Measurements from ENCODE around the gene DNAAF8. TPM values are rescaled to one million over a fixed set of nuclear protein-coding genes. Genes with fewer than 3 reads are reported as not detected.

The DNAAF8 gene
- polyA plus RNA-seq, 1 donor from 2014 or later = 3.4 TPM

DNA sequence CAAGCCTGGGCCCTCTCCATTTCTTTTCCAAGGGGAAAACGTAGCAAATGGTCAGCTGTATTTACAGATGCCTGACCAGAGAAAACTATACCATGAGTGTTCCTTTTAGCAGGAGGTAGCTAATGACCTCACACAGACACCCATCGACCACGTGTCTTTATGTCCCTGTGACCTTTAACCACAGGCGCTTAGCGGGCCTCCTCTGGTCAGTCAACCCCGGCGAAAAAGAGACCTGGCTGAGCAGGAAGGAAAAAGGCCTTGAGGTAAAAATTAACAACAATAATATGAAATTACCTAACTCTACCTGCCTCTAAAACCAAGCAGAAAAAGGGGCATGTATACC, 31.9 kb upstream of the DNAAF8 start:
- H3K4me3 ChIP-seq (ENCODE audit: low read length) = no peak overlapping the region
- H3K4me2 ChIP-seq (ENCODE audit: low read length) = no peak overlapping the region
- no peaks in the 10 kb centered on the region for H3K27me3 ChIP-seq (ENCODE audit: insufficient read depth, low read depth, low read length)
- no peaks in the 10 kb centered on the region for H3F3A ChIP-seq (ENCODE audit: insufficient read depth, low read length, poor library complexity, severe bottlenecking)
- no peaks in the 10 kb centered on the region for H4K20me1 ChIP-seq (ENCODE audit: insufficient read depth)
- H3K79me2 ChIP-seq (replicated peaks; ENCODE audit: insufficient read depth, low read length) = no peaks in the 10 kb centered on the region
- no peak overlapping the region for H3K9ac ChIP-seq (ENCODE audit: low read length)
- H3K27ac ChIP-seq (ENCODE audit: low read length) = no peak overlapping the region
- H2AFZ ChIP-seq (ENCODE audit: low read depth, low read length) = no peak overlapping the region
- no peak for TF ChIP-seq TAF1 (IDR thresholded peaks at IDR 0.05; ENCODE audit: low read depth)
- no peaks in the 10 kb centered on the region for H3K36me3 ChIP-seq (ENCODE audit: insufficient read depth, low read length)
- no peaks in the 10 kb centered on the region for H3K9me3 ChIP-seq (ENCODE audit: low read length)
- H3K9me2 ChIP-seq (ENCODE audit: insufficient read depth, low read length) = no peaks in the 10 kb centered on the region

DNA sequence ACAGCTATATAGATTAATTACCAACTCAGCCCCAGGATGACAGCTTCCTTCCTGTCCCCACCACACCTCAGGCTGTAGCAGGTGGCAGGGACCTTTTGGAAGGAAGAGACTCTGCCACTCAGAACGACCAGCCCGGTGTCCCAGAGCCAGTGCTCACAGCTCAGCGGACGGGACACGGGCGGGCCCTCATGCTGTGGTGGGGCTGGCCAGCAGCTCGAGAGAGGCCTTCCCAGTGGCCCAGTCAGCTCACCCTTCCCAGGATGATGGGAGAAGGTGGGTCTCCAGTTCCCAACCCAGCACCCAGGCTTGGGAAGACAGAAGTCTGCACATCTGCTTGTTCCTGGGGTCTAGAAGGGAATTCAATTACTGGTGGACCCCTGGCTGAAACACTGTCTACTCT, 30.4 kb upstream of the DNAAF8 start:
- H4K20me1 ChIP-seq (ENCODE audit: insufficient read depth) = no peaks in the 10 kb centered on the region
- H3F3A ChIP-seq (ENCODE audit: insufficient read depth, low read length, poor library complexity, severe bottlenecking) = no peaks in the 10 kb centered on the region
- TF ChIP-seq EZH2 (IDR thresholded peaks at IDR 0.05; ENCODE audit: borderline replicate concordance, insufficient read depth, low read length, poor library complexity, severe bottlenecking) = no peak
- TF ChIP-seq TAF1 (IDR thresholded peaks at IDR 0.05; ENCODE audit: low read depth) = no peak
- TF ChIP-seq POLR2AphosphoS5 (IDR thresholded peaks at IDR 0.05) = no peak
- TF ChIP-seq CTCF (IDR thresholded peaks at IDR 0.05; ENCODE audit: poor library complexity, severe bottlenecking) = no peak
- no peak for TF ChIP-seq EP300 (conservative IDR thresholded peaks at IDR 0.05; ENCODE audit: poor library complexity, severe bottlenecking)
- TF ChIP-seq, protein P1, sequence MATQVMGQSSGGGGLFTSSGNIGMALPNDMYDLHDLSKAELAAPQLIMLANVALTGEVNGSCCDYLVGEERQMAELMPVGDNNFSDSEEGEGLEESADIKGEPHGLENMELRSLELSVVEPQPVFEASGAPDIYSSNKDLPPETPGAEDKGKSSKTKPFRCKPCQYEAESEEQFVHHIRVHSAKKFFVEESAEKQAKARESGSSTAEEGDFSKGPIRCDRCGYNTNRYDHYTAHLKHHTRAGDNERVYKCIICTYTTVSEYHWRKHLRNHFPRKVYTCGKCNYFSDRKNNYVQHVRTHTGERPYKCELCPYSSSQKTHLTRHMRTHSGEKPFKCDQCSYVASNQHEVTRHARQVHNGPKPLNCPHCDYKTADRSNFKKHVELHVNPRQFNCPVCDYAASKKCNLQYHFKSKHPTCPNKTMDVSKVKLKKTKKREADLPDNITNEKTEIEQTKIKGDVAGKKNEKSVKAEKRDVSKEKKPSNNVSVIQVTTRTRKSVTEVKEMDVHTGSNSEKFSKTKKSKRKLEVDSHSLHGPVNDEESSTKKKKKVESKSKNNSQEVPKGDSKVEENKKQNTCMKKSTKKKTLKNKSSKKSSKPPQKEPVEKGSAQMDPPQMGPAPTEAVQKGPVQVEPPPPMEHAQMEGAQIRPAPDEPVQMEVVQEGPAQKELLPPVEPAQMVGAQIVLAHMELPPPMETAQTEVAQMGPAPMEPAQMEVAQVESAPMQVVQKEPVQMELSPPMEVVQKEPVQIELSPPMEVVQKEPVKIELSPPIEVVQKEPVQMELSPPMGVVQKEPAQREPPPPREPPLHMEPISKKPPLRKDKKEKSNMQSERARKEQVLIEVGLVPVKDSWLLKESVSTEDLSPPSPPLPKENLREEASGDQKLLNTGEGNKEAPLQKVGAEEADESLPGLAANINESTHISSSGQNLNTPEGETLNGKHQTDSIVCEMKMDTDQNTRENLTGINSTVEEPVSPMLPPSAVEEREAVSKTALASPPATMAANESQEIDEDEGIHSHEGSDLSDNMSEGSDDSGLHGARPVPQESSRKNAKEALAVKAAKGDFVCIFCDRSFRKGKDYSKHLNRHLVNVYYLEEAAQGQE (IDR thresholded peaks at IDR 0.05; ENCODE audit: borderline replicate concordance) = no peak
- TF ChIP-seq SMC3 (conservative IDR thresholded peaks at IDR 0.05; ENCODE audit: poor library complexity) = no peak
- TF ChIP-seq RAD21 (conservative IDR thresholded peaks at IDR 0.05) = no peak
- no peak for TF ChIP-seq MXI1 (conservative IDR thresholded peaks at IDR 0.05; ENCODE audit: poor library complexity, severe bottlenecking)
- no peak overlapping the region for H3K4me2 ChIP-seq (ENCODE audit: low read length)
- no peak overlapping the region for H3K27ac ChIP-seq (ENCODE audit: low read length)
- H3K9me2 ChIP-seq (ENCODE audit: insufficient read depth, low read length) = no peaks in the 10 kb centered on the region
- H2AFZ ChIP-seq (ENCODE audit: low read depth, low read length) = no peak overlapping the region
- no peaks in the 10 kb centered on the region for H3K9me3 ChIP-seq (ENCODE audit: low read length)
- no peaks in the 10 kb centered on the region for H3K79me2 ChIP-seq (replicated peaks; ENCODE audit: insufficient read depth, low read length)
- H3K27me3 ChIP-seq (ENCODE audit: insufficient read depth, low read depth, low read length) = no peaks in the 10 kb centered on the region
- H3K36me3 ChIP-seq (ENCODE audit: insufficient read depth, low read length) = no peaks in the 10 kb centered on the region
- H3K4me3 ChIP-seq (ENCODE audit: low read length) = no peak overlapping the region
- no peak overlapping the region for H3K9ac ChIP-seq (ENCODE audit: low read length)

DNA sequence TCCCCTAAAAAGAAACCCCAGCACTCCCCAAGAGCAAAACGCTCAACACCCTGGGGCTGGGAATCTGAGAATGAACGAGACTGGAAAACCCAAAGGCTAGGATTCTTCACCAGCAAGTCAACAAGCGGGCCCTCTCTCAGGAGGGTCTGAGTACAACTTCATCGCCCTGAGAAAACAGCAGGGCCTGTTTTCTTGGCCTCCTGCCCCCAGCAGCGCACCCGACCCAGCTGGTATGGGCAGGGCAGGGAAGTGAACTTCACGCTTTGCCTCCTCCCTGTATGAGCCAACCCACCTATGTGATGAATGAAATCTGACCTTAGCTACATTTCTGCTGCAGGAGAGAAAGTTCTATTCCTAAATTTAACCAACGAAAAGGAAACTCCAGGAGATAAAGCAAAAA, 29.8 kb upstream of the DNAAF8 start:
- Histone ChIP-seq H3K4me2 (ENCODE audit: low read length) (no peak overlapping the region), H2AFZ (ENCODE audit: low read depth, low read length) (no peak overlapping the region), H3K27me3 (ENCODE audit: insufficient read depth, low read depth, low read length) (no peaks in the 10 kb centered on the region), H3F3A (ENCODE audit: insufficient read depth, low read length, poor library complexity, severe bottlenecking) (no peaks in the 10 kb centered on the region), H3K9me2 (ENCODE audit: insufficient read depth, low read length) (no peaks in the 10 kb centered on the region), H3K9me3 (ENCODE audit: low read length) (no peaks in the 10 kb centered on the region), H3K27ac (ENCODE audit: low read length) (no peak overlapping the region), H4K20me1 (ENCODE audit: insufficient read depth) (no peaks in the 10 kb centered on the region), H3K79me2 (replicated peaks; ENCODE audit: insufficient read depth, low read length) (no peaks in the 10 kb centered on the region), H3K9ac (ENCODE audit: low read length) (no peak overlapping the region), H3K4me3 (ENCODE audit: low read length) (no peak overlapping the region), H3K36me3 (ENCODE audit: insufficient read depth, low read length) (no peaks in the 10 kb centered on the region)
- no peak for TF ChIP-seq POLR2AphosphoS5 (IDR thresholded peaks at IDR 0.05)
- TF ChIP-seq TAF1 (IDR thresholded peaks at IDR 0.05; ENCODE audit: low read depth) = no peak
- no peak for TF ChIP-seq RAD21 (conservative IDR thresholded peaks at IDR 0.05)
- TF ChIP-seq CTCF (IDR thresholded peaks at IDR 0.05; ENCODE audit: poor library complexity, severe bottlenecking) = no peak
- TF ChIP-seq, protein P1 (IDR thresholded peaks at IDR 0.05; ENCODE audit: borderline replicate concordance) = no peak
- no peak for TF ChIP-seq MXI1 (conservative IDR thresholded peaks at IDR 0.05; ENCODE audit: poor library complexity, severe bottlenecking)
- no peak for TF ChIP-seq SMC3 (conservative IDR thresholded peaks at IDR 0.05; ENCODE audit: poor library complexity)
- TF ChIP-seq EZH2 (IDR thresholded peaks at IDR 0.05; ENCODE audit: borderline replicate concordance, insufficient read depth, low read length, poor library complexity, severe bottlenecking) = no peak
- no peak for TF ChIP-seq EP300 (conservative IDR thresholded peaks at IDR 0.05; ENCODE audit: poor library complexity, severe bottlenecking)
